ENCODE data around the gene GRM8.

The GRM8 gene

GRCh38 chr7:126529833-126530232, 722.9 kb downstream of the GRM8 start:
- Histone ChIP-seq H3K9me3 (ENCODE audit: control insufficient read depth, low read length) (no peaks in the 10 kb centered on the region), H4K91ac (ENCODE audit: low read length) (no peak overlapping the region), H3K14ac (ENCODE audit: low read length in 2 of 2) (no peak overlapping the region), H2BK120ac (ENCODE audit: low read depth, low read length) (no peak overlapping the region), H2BK5ac (ENCODE audit: low read depth, low read length, poor library complexity, severe bottlenecking) (no peak overlapping the region), H2AK5ac (ENCODE audit: low read length, severe bottlenecking) (no peak overlapping the region), H2BK12ac (ENCODE audit: low read length in 2 of 2) (no peak overlapping the region), H3K18ac (ENCODE audit: low read depth in 1 of 2, low read length in 2 of 2) (no peak overlapping the region), H3K4ac (ENCODE audit: low read depth in 1 of 2, low read length in 2 of 2) (no peak overlapping the region), H3K79me1 (replicated peaks; ENCODE audit: low read length, poor library complexity, severe bottlenecking) (no peaks in the 10 kb centered on the region), H3K36me3 (ENCODE audit: control insufficient read depth in 1 of 2, insufficient read depth in 2 of 2, low read depth in 1 of 2, low read length in 2 of 2) (no peaks in the 10 kb centered on the region), H4K8ac (ENCODE audit: low read length) (no peak overlapping the region), H3K4me3 (ENCODE audit: insufficient read depth in 1 of 2, low read depth in 1 of 2, low read length in 2 of 2) (no peak overlapping the region), H3K9ac (ENCODE audit: low read length) (no peak overlapping the region), H3K27me3 (ENCODE audit: control insufficient read depth in 1 of 2, insufficient read depth in 1 of 2, low read length in 2 of 2) (no peaks in the 10 kb centered on the region), H2BK15ac (ENCODE audit: low read depth, poor library complexity, severe bottlenecking) (no peak overlapping the region), H3K4me1 (ENCODE audit: control insufficient read depth, insufficient read depth, low read depth, low read length) (no peaks in the 10 kb centered on the region), H3K27ac (ENCODE audit: low read length, poor library complexity, severe bottlenecking) (no peak overlapping the region), H2AFZ (ENCODE audit: low read depth, low read length) (no peak overlapping the region), H3K23ac (ENCODE audit: low read length in 2 of 2) (no peak overlapping the region), H3K4me2 (ENCODE audit: low read length, poor library complexity, severe bottlenecking) (no peak overlapping the region)
- DNase-seq, result no peak

GRCh38 chr7:126529254-126529653, 723.5 kb downstream of the GRM8 start:
- Histone ChIP-seq H3K27me3 (ENCODE audit: control insufficient read depth in 1 of 2, insufficient read depth in 1 of 2, low read length in 2 of 2) (no peaks in the 10 kb centered on the region), H3K9me3 (ENCODE audit: control insufficient read depth, low read length) (no peaks in the 10 kb centered on the region), H3K36me3 (ENCODE audit: control insufficient read depth in 1 of 2, insufficient read depth in 2 of 2, low read depth in 1 of 2, low read length in 2 of 2) (no peaks in the 10 kb centered on the region), H3K4me2 (ENCODE audit: low read length, poor library complexity, severe bottlenecking) (no peak overlapping the region), H3K27ac (ENCODE audit: low read length, poor library complexity, severe bottlenecking) (no peak overlapping the region), H3K4me1 (ENCODE audit: control insufficient read depth, insufficient read depth, low read depth, low read length) (no peaks in the 10 kb centered on the region), H2BK5ac (ENCODE audit: low read depth, low read length, poor library complexity, severe bottlenecking) (no peak overlapping the region), H3K18ac (ENCODE audit: low read depth in 1 of 2, low read length in 2 of 2) (no peak overlapping the region), H3K79me1 (replicated peaks; ENCODE audit: low read length, poor library complexity, severe bottlenecking) (no peaks in the 10 kb centered on the region), H4K91ac (ENCODE audit: low read length) (no peak overlapping the region), H3K4ac (ENCODE audit: low read depth in 1 of 2, low read length in 2 of 2) (no peak overlapping the region), H2AK5ac (ENCODE audit: low read length, severe bottlenecking) (no peak overlapping the region), H4K8ac (ENCODE audit: low read length) (no peak overlapping the region), H3K23ac (ENCODE audit: low read length in 2 of 2) (no peak overlapping the region), H3K14ac (ENCODE audit: low read length in 2 of 2) (no peak overlapping the region), H2BK12ac (ENCODE audit: low read length in 2 of 2) (no peak overlapping the region), H2BK15ac (ENCODE audit: low read depth, poor library complexity, severe bottlenecking) (no peak overlapping the region), H2BK120ac (ENCODE audit: low read depth, low read length) (no peak overlapping the region), H3K9ac (ENCODE audit: low read length) (no peak overlapping the region), H3K4me3 (ENCODE audit: insufficient read depth in 1 of 2, low read depth in 1 of 2, low read length in 2 of 2) (no peak overlapping the region), H2AFZ (ENCODE audit: low read depth, low read length) (no peak overlapping the region)
- DNase-seq, result no peak
- 100% methylated on average over 1 of the region's 3 CpGs for WGBS

- Histone ChIP-seq H3K79me1 (replicated peaks; ENCODE audit: low read length, poor library complexity, severe bottlenecking) (no peaks in the 10 kb centered on the region), H3K14ac (ENCODE audit: low read length in 2 of 2) (no peak overlapping the region), H2BK5ac (ENCODE audit: low read depth, low read length, poor library complexity, severe bottlenecking) (no peak overlapping the region), H2AFZ (ENCODE audit: low read depth, low read length) (no peak overlapping the region), H2BK12ac (ENCODE audit: low read length in 2 of 2) (no peak overlapping the region), H2AK5ac (ENCODE audit: low read length, severe bottlenecking) (no peak overlapping the region), H3K18ac (ENCODE audit: low read depth in 1 of 2, low read length in 2 of 2) (no peak overlapping the region), H2BK15ac (ENCODE audit: low read depth, poor library complexity, severe bottlenecking) (no peak overlapping the region), H2BK120ac (ENCODE audit: low read depth, low read length) (no peak overlapping the region), H3K4me1 (ENCODE audit: control insufficient read depth, insufficient read depth, low read depth, low read length) (no peaks in the 10 kb centered on the region), H3K4ac (ENCODE audit: low read depth in 1 of 2, low read length in 2 of 2) (no peak overlapping the region), H3K9ac (ENCODE audit: low read length) (no peak overlapping the region), H3K36me3 (ENCODE audit: control insufficient read depth in 1 of 2, insufficient read depth in 2 of 2, low read depth in 1 of 2, low read length in 2 of 2) (no peaks in the 10 kb centered on the region), H4K8ac (ENCODE audit: low read length) (no peak overlapping the region), H3K4me3 (ENCODE audit: insufficient read depth in 1 of 2, low read depth in 1 of 2, low read length in 2 of 2) (no peak overlapping the region), H3K27me3 (ENCODE audit: control insufficient read depth in 1 of 2, insufficient read depth in 1 of 2, low read length in 2 of 2) (no peaks in the 10 kb centered on the region), H3K23ac (ENCODE audit: low read length in 2 of 2) (no peak overlapping the region), H4K91ac (ENCODE audit: low read length) (no peak overlapping the region), H3K27ac (ENCODE audit: low read length, poor library complexity, severe bottlenecking) (no peak overlapping the region), H3K9me3 (ENCODE audit: control insufficient read depth, low read length) (no peaks in the 10 kb centered on the region), H3K4me2 (ENCODE audit: low read length, poor library complexity, severe bottlenecking) (no peak overlapping the region)
- no peak for DNase-seq
- WGBS, result no CpG with 5 or more reads among the region's 2 CpGs
Observed at GRCh38 chr7:126525906-126526305, 726.8 kb downstream of the GRM8 start.

GRCh38 chr7:126524967-126525366, 727.8 kb downstream of the GRM8 start:
- H3K27me3 ChIP-seq (ENCODE audit: control insufficient read depth in 1 of 2, insufficient read depth in 1 of 2, low read length in 2 of 2), result no peaks in the 10 kb centered on the region
- no peaks in the 10 kb centered on the region for H3K4me1 ChIP-seq (ENCODE audit: control insufficient read depth, insufficient read depth, low read depth, low read length)
- no peak overlapping the region for H2BK12ac ChIP-seq (ENCODE audit: low read length in 2 of 2)
- H3K14ac ChIP-seq (ENCODE audit: low read length in 2 of 2), result no peak overlapping the region
- H4K91ac ChIP-seq (ENCODE audit: low read length), result no peak overlapping the region
- no peak overlapping the region for H2BK120ac ChIP-seq (ENCODE audit: low read depth, low read length)
- H3K4me2 ChIP-seq (ENCODE audit: low read length, poor library complexity, severe bottlenecking), result no peak overlapping the region
- WGBS, result 18% methylated on average over 1 of the region's 1 CpG
- H3K4me3 ChIP-seq (ENCODE audit: insufficient read depth in 1 of 2, low read depth in 1 of 2, low read length in 2 of 2), result no peak overlapping the region
- no peaks in the 10 kb centered on the region for H3K9me3 ChIP-seq (ENCODE audit: control insufficient read depth, low read length)
- H3K36me3 ChIP-seq (ENCODE audit: control insufficient read depth in 1 of 2, insufficient read depth in 2 of 2, low read depth in 1 of 2, low read length in 2 of 2), result no peaks in the 10 kb centered on the region
- no peak overlapping the region for H3K4ac ChIP-seq (ENCODE audit: low read depth in 1 of 2, low read length in 2 of 2)
- H3K23ac ChIP-seq (ENCODE audit: low read length in 2 of 2), result no peak overlapping the region
- no peak for DNase-seq
- no peak overlapping the region for H2AK5ac ChIP-seq (ENCODE audit: low read length, severe bottlenecking)
- H3K18ac ChIP-seq (ENCODE audit: low read depth in 1 of 2, low read length in 2 of 2), result no peak overlapping the region
- no peak overlapping the region for H3K27ac ChIP-seq (ENCODE audit: low read length, poor library complexity, severe bottlenecking)
- no peak overlapping the region for H3K9ac ChIP-seq (ENCODE audit: low read length)
- H3K79me1 ChIP-seq (replicated peaks; ENCODE audit: low read length, poor library complexity, severe bottlenecking), result no peaks in the 10 kb centered on the region
- no peak overlapping the region for H2BK15ac ChIP-seq (ENCODE audit: low read depth, poor library complexity, severe bottlenecking)
- H2AFZ ChIP-seq (ENCODE audit: low read depth, low read length), result no peak overlapping the region
- no peak overlapping the region for H4K8ac ChIP-seq (ENCODE audit: low read length)
- no peak overlapping the region for H2BK5ac ChIP-seq (ENCODE audit: low read depth, low read length, poor library complexity, severe bottlenecking)

Data from mesenchymal stem cell (in vitro differentiated cells and primary cell).